MCF 10A (cell line): ENCODE measurements around the gene LSMEM2. TPM values are rescaled to one million over a fixed set of nuclear protein-coding genes. Genes with fewer than 3 reads are reported as not detected.

Source experiments
- BruUV-seq: library from RNA; stranded (reverse); fragments of 400-500 nt; replicated peaks from 2 replicates; lab custom pipeline; 2021; lab: Mats Ljungman, UMichigan
- CTCF ChIA-PET: fragments of 300-600 bp; sonication (Branson Sonifier 250); formaldehyde crosslinking; extraction: SDS; loops from one replicate; lab custom pipeline; 2021; ENCODE audit warnings: antibody characterized with exemption, inconsistent platforms; lab: Yijun Ruan, JAX
- POLR2A ChIA-PET: fragments of 300-600, 350-650 bp; sonication (Branson Sonifier 250); formaldehyde crosslinking; extraction: SDS; loops from one replicate; lab custom pipeline; 2020; ENCODE audit warnings: antibody characterized with exemption, inconsistent platforms; lab: Yijun Ruan, JAX
- DNase-seq: peaks from one replicate; pipeline ENCODE4 v3.0.0-alpha.2; 2018; ENCODE audit not compliant: unreplicated experiment
- H3K27ac Mint-ChIP-seq: one replicate; pipeline ENCODE4 v1.8.0; 2022; ENCODE audit warnings: mild to moderate bottlenecking, low read depth, mixed read lengths; ENCODE audit not compliant: unreplicated experiment
- H3K27me3 Mint-ChIP-seq: one replicate; pipeline ENCODE4 v1.8.0; 2022; ENCODE audit warnings: mixed read lengths; ENCODE audit not compliant: insufficient read depth, unreplicated experiment
- H3K36me3 Mint-ChIP-seq: one replicate; pipeline ENCODE4 v1.8.0; 2022; ENCODE audit warnings: mild to moderate bottlenecking, moderate library complexity, mixed read lengths; ENCODE audit not compliant: insufficient read depth, unreplicated experiment
- H3K4me1 Mint-ChIP-seq: one replicate; pipeline ENCODE4 v1.8.0; 2022; ENCODE audit warnings: mixed read lengths; ENCODE audit not compliant: insufficient read depth, unreplicated experiment
- H3K4me3 Mint-ChIP-seq: one replicate; pipeline ENCODE4 v1.8.0; 2022; ENCODE audit warnings: mild to moderate bottlenecking, moderate library complexity, mixed read lengths; ENCODE audit not compliant: unreplicated experiment
- H3K9me3 Mint-ChIP-seq: one replicate; pipeline ENCODE4 v1.8.0; 2022; ENCODE audit warnings: mixed read lengths; ENCODE audit not compliant: unreplicated experiment
- intact Hi-C: fragments of 100-400 bp; cut with micrococcal nuclease; formaldehyde crosslinking; loops from 2 replicates; pipeline ENCODE4 v1.14.1; 2022
- total RNA-seq: library from RNA; stranded (reverse); gene quantifications from 2 replicates; pipeline ENCODE4 v1.2.3, GENCODE V29; 2022
- TF ChIP-seq, protein P1 (sequence below): fragments of 200-600 bp; IDR thresholded peaks from one replicate; pipeline ENCODE4 v1.8.0; 2022; ENCODE audit warnings: antibody characterized with exemption, mild to moderate bottlenecking; ENCODE audit not compliant: unreplicated experiment

The LSMEM2 gene
- total RNA-seq, 1 experiment from 2014 or later = not detected

DNA sequence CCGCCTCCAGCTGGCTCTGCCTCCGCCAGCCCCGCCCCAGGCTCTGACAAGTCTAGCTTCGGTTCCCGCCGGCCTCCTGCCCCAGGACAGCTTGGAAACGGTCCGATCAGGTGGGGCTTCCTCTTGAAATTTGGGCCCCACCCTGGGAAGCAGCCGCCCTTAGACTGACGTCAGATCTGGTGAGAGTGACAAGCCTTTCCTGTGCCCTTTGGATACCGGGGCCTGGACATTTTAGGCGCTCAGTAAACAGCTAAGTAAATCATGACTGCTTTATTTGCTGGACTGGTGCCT, 20.7 kb downstream of the LSMEM2 start:
- Mint-ChIP-seq H3K4me1 (peaks cover 7% of the 10 kb centered on the region), H3K4me3 (peak overlapping the region; percentile 92), H3K27ac (peak overlapping the region; percentile 97), H3K27me3 (no peaks in the 10 kb centered on the region), H3K36me3 (no peaks in the 10 kb centered on the region), H3K9me3 (no peaks in the 10 kb centered on the region)
- TF ChIP-seq, protein P1, sequence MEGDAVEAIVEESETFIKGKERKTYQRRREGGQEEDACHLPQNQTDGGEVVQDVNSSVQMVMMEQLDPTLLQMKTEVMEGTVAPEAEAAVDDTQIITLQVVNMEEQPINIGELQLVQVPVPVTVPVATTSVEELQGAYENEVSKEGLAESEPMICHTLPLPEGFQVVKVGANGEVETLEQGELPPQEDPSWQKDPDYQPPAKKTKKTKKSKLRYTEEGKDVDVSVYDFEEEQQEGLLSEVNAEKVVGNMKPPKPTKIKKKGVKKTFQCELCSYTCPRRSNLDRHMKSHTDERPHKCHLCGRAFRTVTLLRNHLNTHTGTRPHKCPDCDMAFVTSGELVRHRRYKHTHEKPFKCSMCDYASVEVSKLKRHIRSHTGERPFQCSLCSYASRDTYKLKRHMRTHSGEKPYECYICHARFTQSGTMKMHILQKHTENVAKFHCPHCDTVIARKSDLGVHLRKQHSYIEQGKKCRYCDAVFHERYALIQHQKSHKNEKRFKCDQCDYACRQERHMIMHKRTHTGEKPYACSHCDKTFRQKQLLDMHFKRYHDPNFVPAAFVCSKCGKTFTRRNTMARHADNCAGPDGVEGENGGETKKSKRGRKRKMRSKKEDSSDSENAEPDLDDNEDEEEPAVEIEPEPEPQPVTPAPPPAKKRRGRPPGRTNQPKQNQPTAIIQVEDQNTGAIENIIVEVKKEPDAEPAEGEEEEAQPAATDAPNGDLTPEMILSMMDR = no peak
- intact Hi-C loops = loop anchor here (1.0 kb wide), 1 partner anchor 22 kb away; no protein-coding TSS in a partner anchor
- BruUV-seq = no TSS peak
- CTCF ChIA-PET = interaction anchor here (0.6 to 5.7 kb wide), 10 partner anchors 22 to 1085 kb away, joined by 3 to 30 read pairs (median 4); partner anchors contain the start of gene HYAL2
- POLR2A ChIA-PET = interaction anchor here (0.5 to 3.3 kb wide), 18 partner anchors 9 to 1753 kb away, joined by 3 to 30 read pairs (median 4); partner anchors contain the start of genes GNAI2, HEMK1, RAD54L2 and TUSC2
- no peak for DNase-seq

DNA sequence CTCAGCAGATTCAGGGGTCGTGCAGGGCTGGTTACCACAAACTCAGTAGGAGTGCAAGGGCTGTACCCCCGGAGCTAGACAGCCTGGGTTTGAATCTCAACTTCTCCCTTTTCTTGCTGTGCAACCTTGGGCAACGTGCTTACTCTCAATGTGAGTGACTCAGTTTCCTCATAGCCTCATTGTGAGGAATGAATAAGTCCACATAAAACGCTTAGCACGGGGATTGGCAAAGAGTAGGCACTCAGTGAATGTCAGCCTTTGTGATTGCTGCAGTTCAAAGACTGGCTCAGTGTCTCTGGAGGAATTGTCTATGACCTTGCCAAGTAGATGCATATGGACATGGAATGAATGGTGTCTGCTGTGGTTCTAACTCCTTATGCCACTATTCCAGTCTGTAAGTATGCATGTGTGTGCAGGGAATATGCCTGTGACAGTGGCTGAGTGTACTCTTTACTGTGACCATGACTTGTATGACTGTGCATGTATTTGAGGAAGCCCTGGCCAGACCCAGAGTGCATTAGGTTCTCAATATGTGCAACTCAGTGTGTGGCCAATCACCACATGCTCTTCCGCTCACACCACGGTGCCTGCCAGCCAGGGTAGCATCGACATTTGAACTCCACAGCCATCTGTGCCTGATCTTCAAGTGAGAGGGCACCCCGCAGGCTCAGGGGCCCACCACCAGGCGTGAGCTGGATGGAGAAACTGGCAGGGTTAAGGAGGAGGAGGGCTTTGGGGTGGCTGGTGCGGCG, 21.2 kb downstream of the LSMEM2 start:
- intact Hi-C loops = loop anchor here (1.0 kb wide), 1 partner anchor 21 kb away; no protein-coding TSS in a partner anchor
- TF ChIP-seq, protein P1 = no peak
- H3K27ac Mint-ChIP-seq = peak overlapping the region; percentile 97
- H3K4me1 Mint-ChIP-seq = peaks cover 7% of the 10 kb centered on the region
- no peaks in the 10 kb centered on the region for H3K9me3 Mint-ChIP-seq
- BruUV-seq = TSS peak; percentile 91
- H3K4me3 Mint-ChIP-seq = peak overlapping the region; percentile 92
- H3K36me3 Mint-ChIP-seq = no peaks in the 10 kb centered on the region
- no peaks in the 10 kb centered on the region for H3K27me3 Mint-ChIP-seq
- ChIA-PET CTCF (interaction anchor here (0.6 to 5.7 kb wide), 10 partner anchors 23 to 1084 kb away, joined by 3 to 30 read pairs (median 3); partner anchors contain the start of gene HYAL2), POLR2A (interaction anchor here (0.5 to 3.3 kb wide), 16 partner anchors 8 to 1199 kb away, joined by 3 to 30 read pairs (median 5); partner anchors contain the start of genes GNAI2 and TUSC2)
- DNase-seq = no peak

DNA sequence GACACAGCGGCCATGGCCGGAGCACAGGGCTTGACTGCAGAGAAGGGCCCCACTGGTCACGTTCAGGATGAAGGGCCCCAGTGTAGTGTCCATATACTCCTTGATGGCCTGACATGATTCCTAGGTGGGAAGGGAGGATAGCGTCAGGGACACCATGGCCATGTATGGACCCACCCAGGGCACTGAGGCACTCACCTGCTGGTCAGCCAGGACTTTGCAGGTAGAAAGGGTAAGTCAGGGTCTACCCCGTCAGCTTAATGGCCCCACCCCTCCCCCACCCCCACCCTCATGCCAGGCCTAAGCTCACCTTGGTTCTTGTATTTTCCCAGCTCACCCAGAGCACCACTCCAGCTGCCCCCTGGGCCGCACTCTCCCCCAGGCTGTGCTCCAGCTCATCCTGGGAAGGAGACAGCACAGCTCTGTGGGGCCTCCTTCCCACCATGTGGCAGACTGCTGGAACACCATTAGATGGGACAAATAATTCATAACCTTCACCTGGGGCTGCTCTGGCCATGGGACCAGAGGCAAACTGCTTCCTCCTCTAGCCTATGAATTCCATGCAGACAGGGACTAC, 21.9 kb downstream of the LSMEM2 start:
- no peaks in the 10 kb centered on the region for H3K27me3 Mint-ChIP-seq

More for the DNA sequence above, 21.9 kb downstream of the LSMEM2 start:
- peak overlapping the region; percentile 92 for H3K4me3 Mint-ChIP-seq
- no peaks in the 10 kb centered on the region for H3K9me3 Mint-ChIP-seq
- peak overlapping the region; percentile 97 for H3K27ac Mint-ChIP-seq
- H3K4me1 Mint-ChIP-seq = peaks cover 7% of the 10 kb centered on the region
- POLR2A ChIA-PET = interaction anchor here (1.4 to 3.3 kb wide), 4 partner anchors 9 to 33 kb away, joined by 3 to 24 read pairs (median 3); partner anchors contain the start of gene TUSC2
- intact Hi-C loops = no loop called here
- TF ChIP-seq, protein P1 = no peak
- DNase-seq = no peak
- no TSS peak for BruUV-seq
- CTCF ChIA-PET = interaction anchor here (0.7 to 1.5 kb wide), 3 partner anchors 23 to 56 kb away, joined by 3 to 6 read pairs (median 3); partner anchors contain the start of gene HYAL2
- H3K36me3 Mint-ChIP-seq = no peaks in the 10 kb centered on the region
